PC-3 (cell line): ENCODE results near the gene KCNQ1. TPM values are rescaled to one million over a fixed set of nuclear protein-coding genes. Genes with fewer than 3 reads are reported as not detected.
A peak's percentile ranks its signal among the peaks of the same experiment; 100 is the strongest.

Experiments
- ATAC-seq: fragments of 200-7000 bp; cut with Tn5 transposase; 2 replicates; pipeline ENCODE4 v1.9.1; 2020; ENCODE audit warnings: mild to moderate bottlenecking, moderate library complexity
- BruUV-seq: library from RNA; stranded (reverse); fragments of 400-500 nt; replicated peaks from 2 replicates; lab custom pipeline; 2021; lab: Mats Ljungman, UMichigan
- CTCF ChIA-PET: fragments of 300-600 bp; sonication (Branson Sonifier 250); formaldehyde crosslinking; loops from one replicate; lab custom pipeline; 2022; ENCODE audit warnings: antibody characterized with exemption; lab: Charles Lee
- POLR2A ChIA-PET: fragments of 300-600 bp; sonication (Branson Sonifier 250); formaldehyde crosslinking; loops from one replicate; lab custom pipeline; 2022; ENCODE audit warnings: antibody characterized with exemption; ENCODE audit not compliant: unreplicated experiment; lab: Charles Lee
- DNase-seq: peaks from one replicate; pipeline ENCODE4 v3.0.0-alpha.2; 2015
- H2AFZ ChIP-seq: fragments of 300-600 bp; sonication (generic); 2 replicates; pipeline ENCODE4 v1.6.0; 2016; ENCODE audit warnings: antibody characterized with exemption, low read length
- H3F3A ChIP-seq: fragments of 300-600 bp; sonication (generic); one replicate; pipeline ENCODE4 v1.6.0; 2017; ENCODE audit warnings: antibody characterized with exemption, low read length, control low read depth, mild to moderate bottlenecking; ENCODE audit not compliant: unreplicated experiment
- H3K27ac ChIP-seq: fragments of 300-600 bp; sonication (generic); 2 replicates; pipeline ENCODE4 v1.5.1; 2016; ENCODE audit warnings: mild to moderate bottlenecking, low read length
- H3K27me3 ChIP-seq: fragments of 300-600 bp; sonication (generic); 2 replicates; pipeline ENCODE4 v1.6.1; 2016; ENCODE audit warnings: low read length, mixed read lengths
- H3K36me3 ChIP-seq: fragments of 300-600 bp; sonication (generic); 2 replicates; pipeline ENCODE4 v1.6.1; 2016; ENCODE audit warnings: low read depth, mixed run types, low read length, mixed read lengths
- H3K4me1 ChIP-seq: fragments of 300-600 bp; sonication (generic); 2 replicates; pipeline ENCODE4 v1.5.1; 2016; ENCODE audit warnings: low read length; ENCODE audit not compliant: insufficient read depth
- H3K4me2 ChIP-seq: fragments of 300-600 bp; sonication (generic); 2 replicates; pipeline ENCODE4 v1.6.0; 2016; ENCODE audit warnings: low read length
- H3K4me3 ChIP-seq: fragments of 300-600 bp; sonication (generic); 2 replicates; pipeline ENCODE4 v1.5.1; 2016; ENCODE audit warnings: mild to moderate bottlenecking, low read length, mixed read lengths
- H3K79me2 ChIP-seq: fragments of 300-600 bp; sonication (generic); 2 replicates; pipeline ENCODE4 v1.6.1; 2017; ENCODE audit warnings: low read length, mixed read lengths
- H3K9ac ChIP-seq: fragments of 300-600 bp; sonication (generic); 2 replicates; pipeline ENCODE4 v1.6.0; 2016; ENCODE audit warnings: mild to moderate bottlenecking, low read length
- H3K9me2 ChIP-seq: fragments of 300-600 bp; sonication (generic); replicated peaks from 2 replicates; pipeline ENCODE4 v1.6.1; 2016; ENCODE audit warnings: mixed run types, low read length, mixed read lengths
- H3K9me3 ChIP-seq: fragments of 300-600 bp; sonication (generic); 2 replicates; pipeline ENCODE4 v1.6.1; 2016; ENCODE audit warnings: low read length, mixed read lengths
- H4K20me1 ChIP-seq: fragments of 300-600 bp; sonication (generic); 2 replicates; pipeline ENCODE4 v1.6.1; 2016; ENCODE audit warnings: low read length, mixed read lengths
- EZH2 ChIP-seq: fragments of 300-600 bp; sonication (generic); IDR thresholded peaks from one replicate; pipeline ENCODE4 v1.6.1; 2017; ENCODE audit warnings: antibody characterized with exemption, mild to moderate bottlenecking, low read length; ENCODE audit not compliant: unreplicated experiment
- EZH2phosphoT487 ChIP-seq: fragments of 300-600 bp; sonication (generic); IDR thresholded peaks from 2 replicates; pipeline ENCODE4 v1.6.1; 2018; ENCODE audit warnings: mild to moderate bottlenecking, antibody characterized with exemption, low read length, borderline replicate concordance
- intact Hi-C: fragments of 100-400 bp; cut with micrococcal nuclease; formaldehyde crosslinking; loops from 2 replicates; pipeline ENCODE4 v1.9.0; 2023
- total RNA-seq: library from RNA; depleted of rRNA; stranded (reverse); fragments of >200 nt; gene quantifications from 2 replicates; pipeline ENCODE4 v1.2.3, GENCODE V29; 2014
- TF ChIP-seq, protein P1 (sequence below): fragments of 300-600 bp; sonication (generic); conservative IDR thresholded peaks from 2 replicates; pipeline ENCODE4 v1.5.1; 2017; ENCODE audit warnings: antibody characterized with exemption, low read depth, mild to moderate bottlenecking, low read length

The KCNQ1 gene
- total RNA-seq, 1 experiment from 2014 or later: 0.40 TPM

DNA sequence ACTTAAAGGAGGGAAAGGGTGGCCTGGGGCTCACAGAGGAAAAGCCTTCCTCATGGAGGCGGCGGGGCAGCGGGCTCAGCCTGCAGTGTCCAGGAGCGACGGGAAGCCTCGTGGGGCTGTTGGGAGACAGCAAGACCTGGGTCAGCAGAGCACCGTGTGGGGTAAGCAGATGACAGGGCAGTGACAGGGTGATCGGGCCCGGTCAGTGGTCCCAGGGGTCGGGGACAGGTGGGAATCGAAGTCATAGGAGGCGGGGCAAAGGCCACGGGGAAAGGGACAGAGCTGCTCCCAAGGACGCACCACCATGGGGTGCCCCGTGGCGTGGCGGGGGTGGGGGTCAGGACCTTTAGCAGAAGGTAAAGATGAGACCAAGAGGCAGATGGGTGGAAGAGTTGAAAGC lies 390.9 kb downstream of the KCNQ1 start:
- no peaks in the 10 kb centered on the region for H3K36me3 ChIP-seq
- no peak for ATAC-seq
- H3K4me2 ChIP-seq: no peak overlapping the region
- DNase-seq: no peak
- H3K4me1 ChIP-seq: no peaks in the 10 kb centered on the region
- H3K9me3 ChIP-seq: no peaks in the 10 kb centered on the region
- H4K20me1 ChIP-seq: no peaks in the 10 kb centered on the region
- H3K4me3 ChIP-seq: no peak overlapping the region
- no peaks in the 10 kb centered on the region for H3F3A ChIP-seq
- H3K27me3 ChIP-seq: no peaks in the 10 kb centered on the region
- H3K9ac ChIP-seq: no peak overlapping the region
- H2AFZ ChIP-seq: no peak overlapping the region
- TF ChIP-seq, protein P1, sequence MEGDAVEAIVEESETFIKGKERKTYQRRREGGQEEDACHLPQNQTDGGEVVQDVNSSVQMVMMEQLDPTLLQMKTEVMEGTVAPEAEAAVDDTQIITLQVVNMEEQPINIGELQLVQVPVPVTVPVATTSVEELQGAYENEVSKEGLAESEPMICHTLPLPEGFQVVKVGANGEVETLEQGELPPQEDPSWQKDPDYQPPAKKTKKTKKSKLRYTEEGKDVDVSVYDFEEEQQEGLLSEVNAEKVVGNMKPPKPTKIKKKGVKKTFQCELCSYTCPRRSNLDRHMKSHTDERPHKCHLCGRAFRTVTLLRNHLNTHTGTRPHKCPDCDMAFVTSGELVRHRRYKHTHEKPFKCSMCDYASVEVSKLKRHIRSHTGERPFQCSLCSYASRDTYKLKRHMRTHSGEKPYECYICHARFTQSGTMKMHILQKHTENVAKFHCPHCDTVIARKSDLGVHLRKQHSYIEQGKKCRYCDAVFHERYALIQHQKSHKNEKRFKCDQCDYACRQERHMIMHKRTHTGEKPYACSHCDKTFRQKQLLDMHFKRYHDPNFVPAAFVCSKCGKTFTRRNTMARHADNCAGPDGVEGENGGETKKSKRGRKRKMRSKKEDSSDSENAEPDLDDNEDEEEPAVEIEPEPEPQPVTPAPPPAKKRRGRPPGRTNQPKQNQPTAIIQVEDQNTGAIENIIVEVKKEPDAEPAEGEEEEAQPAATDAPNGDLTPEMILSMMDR: no peak
- TF ChIP-seq EZH2phosphoT487: no peak
- TF ChIP-seq EZH2: no peak
- no peak overlapping the region for H3K27ac ChIP-seq
- POLR2A ChIA-PET: no interaction called here
- intact Hi-C loops: no loop called here
- CTCF ChIA-PET: no interaction called here
- no peaks in the 10 kb centered on the region for H3K9me2 ChIP-seq
- no TSS peak for BruUV-seq
- H3K79me2 ChIP-seq: no peaks in the 10 kb centered on the region

DNA sequence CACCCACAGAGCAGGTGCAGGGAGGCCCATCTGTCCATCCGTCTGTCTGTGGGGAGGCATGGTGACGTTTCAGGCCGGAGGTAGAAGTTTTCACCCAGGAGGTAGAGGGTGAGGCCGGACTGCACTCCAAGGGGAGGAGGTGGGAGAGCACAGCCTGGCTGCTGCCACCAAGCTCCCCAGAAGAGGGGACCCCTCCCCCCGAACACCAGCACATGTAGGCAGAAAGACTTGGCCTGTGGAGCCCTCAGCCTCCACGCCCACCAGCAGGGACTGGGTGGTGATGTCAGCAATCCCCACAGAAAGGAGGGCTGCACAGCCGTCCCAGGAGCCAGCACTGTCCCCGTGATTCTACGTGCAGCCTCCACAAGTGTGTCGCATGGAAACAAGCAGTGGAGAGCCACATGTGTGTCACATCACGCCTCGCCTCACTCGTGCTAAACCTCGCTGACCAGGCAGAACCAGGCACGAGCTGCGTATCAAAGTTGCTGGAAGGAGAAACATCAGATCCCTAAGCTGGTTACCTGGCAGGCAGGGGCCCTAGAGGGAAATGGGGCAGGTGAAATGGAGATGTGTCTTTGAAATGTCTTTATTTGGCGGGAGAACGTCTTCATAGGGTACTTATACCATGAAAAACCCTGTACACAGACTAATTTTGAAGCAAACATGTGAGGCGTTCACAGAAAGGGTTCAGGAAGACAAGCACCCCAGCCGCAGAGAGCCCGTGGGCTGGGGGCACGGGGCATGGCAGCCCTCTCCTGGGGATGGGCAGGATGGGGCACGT lies 391.7 kb downstream of the KCNQ1 start:
- Histone ChIP-seq H3K4me1 (no peaks in the 10 kb centered on the region), H3K4me2 (no peak overlapping the region), H3K36me3 (no peaks in the 10 kb centered on the region), H3K27me3 (no peaks in the 10 kb centered on the region), H3K9ac (no peak overlapping the region), H3K79me2 (no peaks in the 10 kb centered on the region), H3K27ac (no peak overlapping the region), H3K4me3 (no peak overlapping the region), H2AFZ (no peak overlapping the region), H3F3A (no peaks in the 10 kb centered on the region), H3K9me2 (no peaks in the 10 kb centered on the region), H4K20me1 (no peaks in the 10 kb centered on the region), H3K9me3 (no peaks in the 10 kb centered on the region)
- POLR2A ChIA-PET: no interaction called here
- CTCF ChIA-PET: no interaction called here
- intact Hi-C loops: no loop called here
- no TSS peak for BruUV-seq
- no peak for TF ChIP-seq EZH2
- TF ChIP-seq, protein P1: no peak
- TF ChIP-seq EZH2phosphoT487: no peak
- ATAC-seq (no peak), DNase-seq (no peak)

DNA sequence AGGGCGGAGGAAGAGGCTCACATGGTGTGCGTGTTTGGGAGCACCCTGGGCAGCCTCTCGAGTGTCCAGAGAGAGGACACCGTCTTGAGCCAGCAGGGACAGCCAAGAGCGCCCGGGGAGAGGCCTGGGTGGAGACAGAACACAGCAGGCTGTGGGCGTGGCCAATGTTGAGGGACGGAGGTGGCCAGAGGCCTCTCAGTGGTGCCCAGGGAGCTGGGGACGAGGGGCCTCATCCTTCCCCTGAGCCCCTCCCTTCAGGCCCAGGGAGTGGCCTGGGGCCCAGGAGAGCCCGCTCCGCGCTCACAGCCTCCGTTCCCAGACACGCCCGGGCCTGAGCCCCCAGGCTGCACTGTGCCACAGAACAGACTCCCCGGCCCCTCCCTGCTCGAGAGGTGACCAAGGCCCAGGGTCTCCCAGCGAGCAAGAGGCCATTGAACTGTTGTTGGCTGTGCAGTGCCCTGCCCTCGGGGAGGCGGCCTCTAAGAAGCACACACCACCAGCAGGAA lies 392.3 kb downstream of the KCNQ1 start:
- intact Hi-C loops: no loop called here
- Histone ChIP-seq H3K79me2 (no peaks in the 10 kb centered on the region), H3K27ac (no peak overlapping the region), H4K20me1 (no peaks in the 10 kb centered on the region), H3K4me2 (no peak overlapping the region), H3K9me2 (no peaks in the 10 kb centered on the region), H3K9ac (no peak overlapping the region), H3K4me3 (no peak overlapping the region), H3K4me1 (no peaks in the 10 kb centered on the region), H3K36me3 (no peaks in the 10 kb centered on the region), H3K9me3 (no peaks in the 10 kb centered on the region), H3K27me3 (no peaks in the 10 kb centered on the region), H2AFZ (no peak overlapping the region), H3F3A (no peaks in the 10 kb centered on the region)
- ChIA-PET POLR2A (no interaction called here), CTCF (no interaction called here)
- BruUV-seq: no TSS peak
- ATAC-seq (peak; percentile 76), DNase-seq (peak; percentile 9)
- TF ChIP-seq EZH2: no peak
